ENCODE results near the gene HCFC1R1.

Gene HCFC1R1

DNA sequence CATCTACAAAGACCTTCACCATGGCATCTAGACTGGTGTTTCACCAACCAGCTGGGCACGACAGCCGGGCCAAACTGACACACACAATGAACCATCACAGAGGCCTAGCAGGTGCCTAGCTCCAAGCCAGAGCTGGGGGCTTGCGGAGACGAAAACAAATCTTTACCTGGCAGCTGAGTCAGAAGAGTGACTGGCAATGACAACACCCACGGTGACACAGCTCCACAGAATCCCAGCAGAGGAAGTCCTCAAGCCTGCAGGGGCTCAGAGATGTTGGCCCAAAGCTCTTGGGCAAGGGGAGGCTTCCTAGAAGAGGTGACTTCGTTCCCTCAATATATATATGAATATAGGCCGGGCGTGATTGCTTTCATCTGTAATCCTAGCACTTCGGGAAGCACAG, 27.8 kb upstream of the HCFC1R1 start:
- Histone ChIP-seq H3K9me3 (replicated peaks in 1 of 11) (no peaks in the 10 kb centered on the region), H3K27ac (peak overlapping the region in 4 of 11 experiments; percentile 45 to 70 (median 58); a peak in 8 of 22 replicates), H3K27me3 (peaks cover 40 to 50% (median 44%) of the 10 kb centered on the region in 11 experiments), H3K4me2 (peak overlapping the region; percentile 3 to 99 (median 80); a peak in 21 of 22 replicates), H4K20me1 (peaks cover 0 to 13% (median 4%) of the 10 kb centered on the region in 11 experiments; a peak in 8 of 22 replicates), H3K4me1 (peaks cover 67 to 97% (median 90%) of the 10 kb centered on the region in 10 experiments), H3K9ac (0 out of 22 replicates have a peak overlapping the region, but pooled peaks of 1 of the 11 experiments have one; percentile 21), H3K4me3 (peak overlapping the region in 1 of 10 experiments; percentile 23; a peak in 3 of 20 replicates), H3K36me3 (peaks cover 0 to 32% (median 4%) of the 10 kb centered on the region in 11 experiments; a peak in 11 of 22 replicates)
- TF ChIP-seq Cebpa-rat (IDR thresholded peaks at IDR 0.05) = no peak

DNA sequence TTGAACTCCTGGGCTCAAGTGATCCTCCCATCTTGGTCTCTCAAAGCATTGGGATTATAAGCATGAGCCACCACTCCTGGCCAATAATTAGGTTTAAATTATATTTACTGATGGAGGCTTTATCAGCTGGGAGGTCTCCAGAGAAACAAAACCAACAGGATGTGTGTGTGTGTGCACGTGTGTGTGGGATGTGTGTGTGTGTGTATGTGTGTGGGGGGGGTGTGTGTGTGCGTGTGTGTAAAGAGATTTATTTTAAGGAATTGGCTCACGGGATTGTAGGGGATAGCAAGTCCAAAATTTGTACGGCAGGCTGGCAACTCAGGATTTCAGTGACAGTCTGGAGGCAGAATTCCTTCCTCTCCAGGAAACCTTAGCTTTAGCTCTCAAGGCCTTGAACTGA, 27.3 kb upstream of the HCFC1R1 start:
- peak overlapping the region in 1 of 10 experiments; percentile 23; a peak in 2 of 20 replicates for H3K4me3 ChIP-seq
- peak overlapping the region in 5 of 11 experiments; percentile 20 to 70 (median 58); a peak in 7 of 22 replicates for H3K27ac ChIP-seq
- peak overlapping the region; percentile 3 to 99 (median 80); a peak in 21 of 22 replicates for H3K4me2 ChIP-seq
- no peak for TF ChIP-seq Cebpa-rat (IDR thresholded peaks at IDR 0.05)
- H3K9me3 ChIP-seq (replicated peaks in 1 of 11) = no peaks in the 10 kb centered on the region
- peaks cover 0 to 31% (median 4%) of the 10 kb centered on the region in 11 experiments; a peak in 11 of 22 replicates for H3K36me3 ChIP-seq
- peaks cover 45 to 55% (median 49%) of the 10 kb centered on the region in 11 experiments for H3K27me3 ChIP-seq
- 0 out of 22 replicates have a peak overlapping the region, but pooled peaks of 1 of the 11 experiments have one; percentile 21 for H3K9ac ChIP-seq
- peaks cover 67 to 97% (median 89%) of the 10 kb centered on the region in 10 experiments for H3K4me1 ChIP-seq
- H4K20me1 ChIP-seq = peaks cover 0 to 16% (median 5%) of the 10 kb centered on the region in 11 experiments; a peak in 8 of 22 replicates

DNA sequence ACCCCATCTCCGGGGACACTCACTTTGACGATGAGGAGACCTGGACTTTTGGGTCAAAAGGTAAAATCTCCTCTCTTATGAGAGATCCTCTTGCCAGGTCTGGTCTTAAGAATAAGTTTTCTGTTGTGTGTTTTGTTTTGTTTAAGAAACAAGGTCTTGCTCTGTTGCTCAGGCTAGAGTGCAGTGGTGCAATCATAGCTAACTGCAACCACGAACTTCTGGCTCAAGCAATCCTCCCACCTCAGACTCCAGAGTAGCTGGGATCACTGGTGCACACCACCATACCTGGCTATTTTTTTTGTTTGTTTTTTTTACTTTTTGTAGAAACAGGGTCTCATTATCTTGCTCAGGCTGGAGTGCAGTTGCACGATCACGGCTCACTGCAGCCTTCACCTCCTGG, 26.7 kb upstream of the HCFC1R1 start:
- Histone ChIP-seq H3K9ac (peak overlapping the region in 3 of 11 experiments; percentile 9 to 48 (median 35); a peak in 4 of 22 replicates), H3K4me2 (peak overlapping the region; percentile 3 to 99 (median 80); a peak in 19 of 22 replicates), H3K36me3 (peaks cover 0 to 29% (median 4%) of the 10 kb centered on the region in 11 experiments; a peak in 11 of 22 replicates), H3K4me3 (no peak overlapping the region), H3K27me3 (peaks cover 50 to 60% (median 54%) of the 10 kb centered on the region in 11 experiments), H3K27ac (peak overlapping the region in 7 of 11 experiments; percentile 0 to 70 (median 58); a peak in 9 of 22 replicates), H3K4me1 (peaks cover 66 to 96% (median 88%) of the 10 kb centered on the region in 10 experiments), H4K20me1 (peaks cover 0 to 20% (median 5%) of the 10 kb centered on the region in 11 experiments; a peak in 8 of 22 replicates), H3K9me3 (replicated peaks in 1 of 11) (no peaks in the 10 kb centered on the region)
- TF ChIP-seq Cebpa-rat (IDR thresholded peaks at IDR 0.05) = peak in 5 of 11 experiments; percentile 28 to 80 (median 60); a peak in 6 of 22 replicates

DNA sequence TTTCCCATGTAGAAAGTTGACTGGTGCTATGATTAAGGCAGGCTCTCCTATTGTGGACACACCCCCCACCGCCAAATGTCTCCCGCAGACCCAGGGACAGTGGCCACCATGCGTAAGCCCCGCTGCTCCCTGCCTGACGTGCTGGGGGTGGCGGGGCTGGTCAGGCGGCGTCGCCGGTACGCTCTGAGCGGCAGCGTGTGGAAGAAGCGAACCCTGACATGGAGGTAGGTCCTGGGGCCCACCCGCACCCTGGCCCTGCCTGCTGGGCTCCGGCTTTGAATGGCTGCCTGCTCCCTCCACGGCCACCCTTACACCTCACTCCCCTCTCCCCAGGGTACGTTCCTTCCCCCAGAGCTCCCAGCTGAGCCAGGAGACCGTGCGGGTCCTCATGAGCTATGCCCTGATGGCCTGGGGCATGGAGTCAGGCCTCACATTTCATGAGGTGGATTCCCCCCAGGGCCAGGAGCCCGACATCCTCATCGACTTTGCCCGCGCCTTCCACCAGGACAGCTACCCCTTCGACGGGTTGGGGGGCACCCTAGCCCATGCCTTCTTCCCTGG, 26.3 kb upstream of the HCFC1R1 start:
- TF ChIP-seq Cebpa-rat (IDR thresholded peaks at IDR 0.05) = no peak
- Histone ChIP-seq H3K27me3 (peaks cover 55 to 65% (median 59%) of the 10 kb centered on the region in 11 experiments), H4K20me1 (peaks cover 0 to 24% (median 5%) of the 10 kb centered on the region in 11 experiments; a peak in 8 of 22 replicates), H3K9ac (peak overlapping the region in 3 of 11 experiments; percentile 9 to 48 (median 35); a peak in 4 of 22 replicates), H3K4me1 (peaks cover 66 to 96% (median 88%) of the 10 kb centered on the region in 10 experiments), H3K9me3 (replicated peaks in 1 of 11) (no peaks in the 10 kb centered on the region), H3K27ac (peak overlapping the region in 7 of 11 experiments; percentile 0 to 70 (median 58); a peak in 11 of 22 replicates), H3K4me2 (peak overlapping the region; percentile 3 to 99 (median 80); a peak in 19 of 22 replicates), H3K4me3 (no peak overlapping the region), H3K36me3 (peaks cover 0 to 24% (median 4%) of the 10 kb centered on the region in 11 experiments; a peak in 11 of 22 replicates)

DNA sequence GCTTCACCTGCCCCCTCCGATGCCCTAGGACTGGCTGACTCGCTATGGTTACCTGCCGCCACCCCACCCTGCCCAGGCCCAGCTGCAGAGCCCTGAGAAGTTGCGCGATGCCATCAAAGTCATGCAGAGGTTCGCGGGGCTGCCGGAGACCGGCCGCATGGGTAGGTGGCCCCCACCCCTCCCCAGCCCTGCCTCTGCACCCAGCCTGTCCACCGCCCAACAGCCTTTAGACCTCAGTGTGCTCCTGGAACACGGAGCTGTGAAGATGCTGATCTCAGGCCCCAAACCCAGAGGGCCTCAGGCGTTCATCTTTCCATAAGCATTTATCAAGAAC, 23.6 kb upstream of the HCFC1R1 start:
- peaks cover 0 to 8% (median 0%) of the 10 kb centered on the region in 11 experiments; a peak in 1 of 22 replicates for H3K36me3 ChIP-seq
- peak overlapping the region in 2 of 10 experiments; percentile 66 to 71; a peak in 1 of 20 replicates for H3K4me3 ChIP-seq
- H3K4me1 ChIP-seq = peaks cover 47 to 81% (median 68%) of the 10 kb centered on the region in 10 experiments
- H3K4me2 ChIP-seq = peak overlapping the region in 9 of 11 experiments; percentile 97 to 100 (median 99); a peak in 8 of 22 replicates
- peaks cover 81 to 91% (median 85%) of the 10 kb centered on the region in 11 experiments for H3K27me3 ChIP-seq
- H3K27ac ChIP-seq = peak overlapping the region in 1 of 11 experiments; percentile 61; a peak in 1 of 22 replicates
- no peaks in the 10 kb centered on the region for H3K9me3 ChIP-seq (replicated peaks in 1 of 11)
- H4K20me1 ChIP-seq = peaks cover 0 to 29% (median 5%) of the 10 kb centered on the region in 11 experiments; a peak in 8 of 22 replicates
- TF ChIP-seq Cebpa-rat (IDR thresholded peaks at IDR 0.05) = no peak
- no peak overlapping the region for H3K9ac ChIP-seq

DNA sequence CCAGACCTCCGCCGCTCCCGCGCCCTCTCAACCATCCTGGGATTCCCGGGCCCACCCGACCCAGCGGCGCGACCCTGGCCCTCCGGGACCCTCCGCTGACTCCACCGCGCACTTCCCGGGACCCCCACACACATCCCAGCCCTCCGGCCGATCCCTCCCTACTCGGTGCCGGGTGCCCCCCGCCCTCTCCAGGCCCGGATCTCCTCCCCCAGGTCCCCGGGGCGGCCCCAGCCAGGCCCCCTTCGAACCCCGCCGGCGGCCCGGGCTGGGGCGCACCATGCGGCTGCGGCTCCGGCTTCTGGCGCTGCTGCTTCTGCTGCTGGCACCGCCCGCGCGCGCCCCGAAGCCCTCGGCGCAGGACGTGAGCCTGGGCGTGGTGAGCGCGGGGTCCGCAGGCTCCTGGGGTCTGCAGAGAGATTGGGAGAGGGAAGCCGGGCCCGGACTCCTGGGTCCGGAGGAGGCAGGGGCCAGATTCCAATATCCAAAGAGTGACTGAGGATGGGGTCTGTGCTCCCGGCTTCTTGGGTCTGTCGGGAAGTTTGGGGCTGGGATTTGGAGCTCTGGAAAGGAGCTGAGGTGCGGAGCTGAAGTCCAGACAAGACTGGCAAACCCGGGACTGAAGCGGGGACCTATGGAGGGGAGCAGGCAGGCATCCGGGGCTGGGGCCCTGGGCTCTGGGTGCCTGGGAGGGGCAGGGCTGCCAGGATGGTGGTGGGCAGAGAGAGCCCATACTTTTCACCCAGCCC, 23.1 kb upstream of the HCFC1R1 start:
- H3K4me3 ChIP-seq = peak overlapping the region; percentile 52 to 75 (median 62); a peak in 19 of 20 replicates
- H3K9me3 ChIP-seq (replicated peaks in 1 of 11) = no peaks in the 10 kb centered on the region
- H4K20me1 ChIP-seq = peaks cover 0 to 29% (median 5%) of the 10 kb centered on the region in 11 experiments; a peak in 8 of 22 replicates
- no peak for TF ChIP-seq Cebpa-rat (IDR thresholded peaks at IDR 0.05)
- H3K4me1 ChIP-seq = peaks cover 42 to 77% (median 63%) of the 10 kb centered on the region in 10 experiments
- peak overlapping the region in 3 of 11 experiments; percentile 25 to 61 (median 41); a peak in 4 of 22 replicates for H3K27ac ChIP-seq
- H3K9ac ChIP-seq = peak overlapping the region in 10 of 11 experiments; percentile 39 to 75 (median 69); a peak in 13 of 22 replicates
- H3K27me3 ChIP-seq = peaks cover 86 to 97% (median 91%) of the 10 kb centered on the region in 11 experiments
- peak overlapping the region; percentile 97 to 100 (median 99) for H3K4me2 ChIP-seq
- peaks cover 0 to 7% (median 0%) of the 10 kb centered on the region in 11 experiments; a peak in 1 of 22 replicates for H3K36me3 ChIP-seq

DNA sequence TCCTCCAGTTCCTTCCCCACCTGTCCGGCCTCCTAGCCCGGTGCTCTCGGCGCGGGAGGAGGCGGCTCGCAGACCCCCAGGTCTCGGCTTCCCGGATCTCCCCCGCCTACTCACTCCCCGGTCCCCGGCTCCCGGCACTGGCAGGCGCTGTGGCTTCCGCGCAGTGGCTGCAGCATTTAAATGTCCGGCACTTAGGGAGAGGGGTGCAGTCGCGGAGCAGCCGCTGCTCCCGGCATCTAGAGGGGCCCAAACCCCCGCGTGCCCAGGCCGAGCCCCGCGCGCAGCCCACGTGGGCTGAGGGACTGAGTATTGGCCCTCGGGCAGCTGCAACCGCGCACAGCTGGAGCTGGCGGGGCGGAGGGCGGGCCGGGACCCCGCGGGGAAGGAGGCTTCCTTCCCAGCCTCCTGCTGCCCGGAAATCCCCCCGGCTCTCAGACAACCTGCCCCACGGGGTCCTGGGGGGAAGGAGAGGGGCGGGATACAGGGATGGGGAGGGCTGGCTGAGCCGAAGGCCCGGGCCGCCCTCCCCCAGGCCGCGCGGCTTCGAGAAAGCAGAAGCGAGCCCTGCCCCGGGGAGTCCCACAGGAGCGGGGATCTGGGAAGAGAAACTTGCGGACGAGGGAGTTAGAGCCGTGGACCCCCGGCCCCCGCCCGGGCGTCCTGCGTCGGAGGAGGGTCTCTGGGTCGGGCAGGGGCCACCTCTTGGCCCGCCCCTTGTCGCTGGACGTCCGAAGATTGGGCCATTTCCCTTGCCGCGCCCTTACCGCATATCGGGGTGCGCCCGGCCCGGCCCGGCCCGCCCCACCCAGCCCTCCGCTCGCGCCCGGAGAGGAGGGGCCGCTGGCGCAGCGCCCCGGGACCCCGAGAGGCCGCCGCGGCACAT, 22.3 kb upstream of the HCFC1R1 start, which contains the start of gene MMP25:
Gene MMP25 (plus strand): TSS at position 804 of the 883 bp plus-strand sequence. CDS start 357 bp downstream, outside the sequence.
- peaks cover 0 to 29% (median 5%) of the 10 kb centered on the region in 11 experiments; a peak in 8 of 22 replicates for H4K20me1 ChIP-seq
- no peaks in the 10 kb centered on the region for H3K9me3 ChIP-seq (replicated peaks in 1 of 11)
- TF ChIP-seq Cebpa-rat (IDR thresholded peaks at IDR 0.05) = no peak
- H3K4me3 ChIP-seq = peak within 1 kb of the TSS; percentile 52 to 75 (median 62)
- no peaks in the 10 kb centered on the region for H3K36me3 ChIP-seq
- peaks cover 91 to 100% (median 99%) of the 10 kb centered on the region in 11 experiments for H3K27me3 ChIP-seq
- peak within 1 kb of the TSS; percentile 39 to 75 (median 69); a peak in 20 of 22 replicates for H3K9ac ChIP-seq
- peaks cover 34 to 69% (median 54%) of the 10 kb centered on the region in 10 experiments for H3K4me1 ChIP-seq
- H3K4me2 ChIP-seq = peak within 1 kb of the TSS; percentile 97 to 100 (median 99)
- peak within 1 kb of the TSS in 9 of 11 experiments; percentile 25 to 62 (median 52); a peak in 15 of 22 replicates for H3K27ac ChIP-seq
